Caki2 (cell line): Measurements from ENCODE around the gene GNA15. TPM values are rescaled to one million over a fixed set of nuclear protein-coding genes. Genes with fewer than 3 reads are reported as not detected.
"Not testable (repeated sequence)": the region's sequence is repeated elsewhere in the genome, so short reads cannot be mapped to it uniquely, and the experiment has no call there.

Source experiments
- DNase-seq: peaks from one replicate; pipeline ENCODE4 v3.0.0-alpha.2; 2015; ENCODE audit warnings: low read depth
- in situ Hi-C: cut with HindIII; loops from 2 replicates; pipeline ENCODE4 v1.10.0; 2016; ENCODE audit warnings: low sequenced_read_pairs, low pct_unique_long_range_greater_than_20kb, mixed read lengths
- total RNA-seq: library from RNA; depleted of rRNA; stranded (reverse); fragments of >200 nt; shearing (Covaris generic); gene quantifications from 2 replicates; pipeline ENCODE4 v1.2.3, GENCODE V29; 2014; ENCODE audit warnings: low replicate concordance; rRNA removed

The GNA15 gene
- not detected in 2 replicates for total RNA-seq

- in situ Hi-C loops: no loop called here
- no peak for DNase-seq
Observed at GRCh38 chr19:3135961-3136683, at the start of gene GNA15. TSS of gene GNA15 (plus strand) at chr19:3136033. CDS start at chr19:3136451, 418 bp downstream.

- in situ Hi-C loops: no loop called here
- DNase-seq: no peak
Observed at GRCh38 chr19:3087769-3088168, 48.1 kb upstream of the GNA15 start.

- in situ Hi-C loops, DNase-seq: not testable (repeated sequence)
Observed at GRCh38 chr19:3089299-3089855, 46.5 kb upstream of the GNA15 start.

- no peak for DNase-seq
Observed at GRCh38 chr19:3094601-3095440, 41.0 kb upstream of the GNA15 start.

GRCh38 chr19:3095441-3096191 is 40.2 kb upstream of the GNA15 start:
- DNase-seq: no peak
- in situ Hi-C loops: no loop called here

More at GRCh38 chr19:3094601-3095440, 41.0 kb upstream of the GNA15 start:
- in situ Hi-C loops: no loop called here

- no peak for DNase-seq
- in situ Hi-C loops: no loop called here
Observed at GRCh38 chr19:3096267-3096901, 39.4 kb upstream of the GNA15 start.

- DNase-seq: no peak
- in situ Hi-C loops: no loop called here
Observed at GRCh38 chr19:3096902-3097326, 38.9 kb upstream of the GNA15 start.

GRCh38 chr19:3097442-3097871 is 38.4 kb upstream of the GNA15 start:
- DNase-seq: no peak
- in situ Hi-C loops: no loop called here

- in situ Hi-C loops: no loop called here
- DNase-seq: no peak
Observed at GRCh38 chr19:3098141-3098514, 37.7 kb upstream of the GNA15 start.

GRCh38 chr19:3098515-3099346 is 37.1 kb upstream of the GNA15 start:
- in situ Hi-C loops: no loop called here
- DNase-seq: no peak

GRCh38 chr19:3099347-3100145 is 36.3 kb upstream of the GNA15 start:
- no peak for DNase-seq
- in situ Hi-C loops: no loop called here

- DNase-seq: no peak
- in situ Hi-C loops: no loop called here
Observed at GRCh38 chr19:3100331-3100730, 35.5 kb upstream of the GNA15 start.

- no peak for DNase-seq
- in situ Hi-C loops: no loop called here
Observed at GRCh38 chr19:3100747-3101730, 34.8 kb upstream of the GNA15 start.

- in situ Hi-C loops: no loop called here
- no peak for DNase-seq
Observed at GRCh38 chr19:3102239-3103140, 33.3 kb upstream of the GNA15 start.

GRCh38 chr19:3104708-3104983 is 31.2 kb upstream of the GNA15 start:
- DNase-seq: no peak
- in situ Hi-C loops: no loop called here
